CD4-positive, CD25-positive, alpha-beta regulatory T cell (primary cell): ENCODE results near the gene GBP3. TPM values are rescaled to one million over a fixed set of nuclear protein-coding genes. Genes with fewer than 3 reads are reported as not detected.
"Not testable (repeated sequence)": the region's sequence is repeated elsewhere in the genome, so short reads cannot be mapped to it uniquely, and the experiment has no call there.

Experiments used
- ATAC-seq, 2 donors: fragments of 150-1000 bp; cut with Tn5 transposase; one replicate each; pipeline ENCODE4 v1.10.0; 2021; ENCODE audit warnings: low read depth in 2 of 2, moderate number of reproducible peaks in 2 of 2, moderate library complexity in 1 of 2
- DNase-seq, 3 donors: peaks; one replicate each; pipeline versions ENCODE4 v3.0.0 to v3.0.0-alpha.2; 2012 to 2022; ENCODE audit warnings: mixed read lengths in 1 of 3
- H3K27ac ChIP-seq: one replicate; pipeline ENCODE4 v1.7.0; 2013; ENCODE audit warnings: mild to moderate bottlenecking, low read length; ENCODE audit not compliant: insufficient read depth, poor library complexity, severe bottlenecking
- H3K27me3 ChIP-seq: one replicate; pipeline ENCODE4 v1.7.0; 2013; ENCODE audit warnings: low read length; ENCODE audit not compliant: control insufficient read depth, insufficient read depth
- H3K36me3 ChIP-seq: one replicate; pipeline ENCODE4 v1.7.0; 2013; ENCODE audit warnings: mild to moderate bottlenecking, low read length, moderate library complexity; ENCODE audit not compliant: control insufficient read depth, insufficient read depth
- H3K4me1 ChIP-seq: 2 replicates; pipeline ENCODE4 v1.7.0; 2013; ENCODE audit warnings: mild to moderate bottlenecking, low read length; ENCODE audit not compliant: insufficient read depth, control insufficient read depth, poor library complexity, severe bottlenecking
- H3K4me3 ChIP-seq: one replicate; pipeline ENCODE4 v1.7.0; 2013; ENCODE audit warnings: low read depth, mild to moderate bottlenecking, low read length, moderate library complexity
- H3K9me3 ChIP-seq, 2 experiments: 1 replicate in 1 of 2; 2 replicates in 1 of 2; pipeline ENCODE4 v1.7.0; 2013; ENCODE audit warnings: low read length in 2 of 2, mild to moderate bottlenecking in 1 of 2, moderate library complexity in 1 of 2; ENCODE audit not compliant: control insufficient read depth in 2 of 2
- H3K27ac Mint-ChIP-seq, 3 donors: one replicate each; pipeline ENCODE4 v1.8.0; 2020 to 2022; ENCODE audit warnings: mild to moderate bottlenecking in 3 of 3, mixed read lengths in 3 of 3, moderate library complexity in 2 of 3
- H3K27me3 Mint-ChIP-seq: one replicate; pipeline ENCODE4 v1.8.0; 2022; ENCODE audit warnings: mild to moderate bottlenecking, mixed read lengths
- H3K36me3 Mint-ChIP-seq: one replicate; pipeline ENCODE4 v1.8.0; 2020; ENCODE audit warnings: mixed read lengths
- H3K4me1 Mint-ChIP-seq, 4 donors: one replicate each; pipeline ENCODE4 v1.8.0; 2020 to 2022; ENCODE audit warnings: mixed read lengths in 4 of 4, mild to moderate bottlenecking in 1 of 4
- H3K4me3 Mint-ChIP-seq, 4 donors: one replicate each; pipeline ENCODE4 v1.8.0; 2020 to 2022; ENCODE audit warnings: mild to moderate bottlenecking in 4 of 4, mixed read lengths in 4 of 4, moderate library complexity in 3 of 4
- H3K9me3 Mint-ChIP-seq, 7 donors: one replicate each; pipeline ENCODE4 v1.8.0; 2020 to 2022; ENCODE audit warnings: mixed read lengths in 7 of 7, mild to moderate bottlenecking in 3 of 7, moderate library complexity in 2 of 7
- polyA plus RNA-seq, 4 donors: library from polyadenylated mRNA; unstranded; fragments of 300-500 nt; fragmentation: Illumina TruSeq; gene quantifications; one replicate each; pipeline ENCODE4 v1.2.3, GENCODE V29; 2021
- total RNA-seq: library from RNA; stranded (reverse); gene quantifications from one replicate; pipeline ENCODE4 v1.2.3, GENCODE V29; 2022

GBP3 gene
- total and polyA plus RNA-seq, 5 donors from 2014 or later, result 11.7 to 36.6 (median 19.9) TPM

DNA sequence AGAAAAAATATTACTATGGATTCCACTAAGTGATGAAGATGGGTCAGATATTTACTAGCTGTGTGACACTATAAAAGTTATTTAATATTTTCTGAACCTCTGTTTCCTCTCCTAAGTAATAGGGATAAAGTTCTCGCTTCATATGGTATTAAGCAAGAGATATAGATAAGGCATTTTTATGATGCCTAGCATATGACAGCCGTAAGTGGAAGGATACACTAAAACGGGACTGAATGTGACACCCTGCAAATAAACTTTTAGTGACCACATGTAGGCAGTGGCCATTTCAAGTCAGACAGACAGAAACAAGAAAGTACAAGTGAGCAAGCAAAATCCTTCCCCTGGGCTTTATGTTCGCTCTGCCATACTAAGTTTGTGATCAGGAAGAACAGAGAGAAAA lies 14.2 kb downstream of the GBP3 start:
- H3K9me3 Mint-ChIP-seq, result peaks cover 0 to 6% (median 0%) of the 10 kb centered on the region in 7 donors
- Histone ChIP-seq H3K4me1 (no peaks in the 10 kb centered on the region), H3K36me3 (peaks cover 85% of the 10 kb centered on the region), H3K27me3 (no peaks in the 10 kb centered on the region), H3K27ac (no peak overlapping the region), H3K9me3 (no peaks in the 10 kb centered on the region), H3K4me3 (no peak overlapping the region)
- ATAC-seq (no peak), DNase-seq (no peak)
- peak overlapping the region in 1 of 3 donors; percentile 9 for H3K27ac Mint-ChIP-seq
- peaks cover 61% of the 10 kb centered on the region for H3K36me3 Mint-ChIP-seq
- no peak overlapping the region for H3K4me3 Mint-ChIP-seq
- peaks cover 0 to 29% (median 17%) of the 10 kb centered on the region in 4 donors for H3K4me1 Mint-ChIP-seq
- no peaks in the 10 kb centered on the region for H3K27me3 Mint-ChIP-seq

GRCh38 chr1:89005286-89006151 lies 17.1 kb downstream of the GBP3 start:
- H3K27me3 Mint-ChIP-seq, result no peaks in the 10 kb centered on the region
- DNase-seq (no peak), ATAC-seq (no peak)
- H3K27ac Mint-ChIP-seq, result peak overlapping the region in 1 of 3 donors; percentile 77
- Histone ChIP-seq H3K36me3 (peaks cover 56% of the 10 kb centered on the region), H3K4me3 (no peak overlapping the region), H3K4me1 (peaks cover 19% of the 10 kb centered on the region), H3K27me3 (no peaks in the 10 kb centered on the region), H3K9me3 (peaks cover 0 to 1% of the 10 kb centered on the region in 2 experiments), H3K27ac (no peak overlapping the region)
- H3K36me3 Mint-ChIP-seq, result peaks cover 45% of the 10 kb centered on the region
- H3K4me1 Mint-ChIP-seq, result peaks cover 17 to 46% (median 38%) of the 10 kb centered on the region in 4 donors
- H3K4me3 Mint-ChIP-seq, result peak overlapping the region in 1 of 4 donors; percentile 13
- H3K9me3 Mint-ChIP-seq, result peaks cover 0 to 9% (median 4%) of the 10 kb centered on the region in 7 donors

GRCh38 chr1:89002176-89002575 lies 20.5 kb downstream of the GBP3 start:
- peak in 2 of 3 donors; percentile 46 to 47 for DNase-seq
- not testable (repeated sequence) for H3K9me3 Mint-ChIP-seq, H3K27me3 ChIP-seq, ATAC-seq, H3K9me3 ChIP-seq, H3K27me3 Mint-ChIP-seq
- H3K4me1 ChIP-seq, result peaks cover 24% of the 10 kb centered on the region
- peak overlapping the region; percentile 34 for H3K4me3 ChIP-seq
- Mint-ChIP-seq H3K36me3 (peaks cover 19% of the 10 kb centered on the region), H3K4me1 (peaks cover 25 to 57% (median 43%) of the 10 kb centered on the region in 4 donors), H3K4me3 (peak overlapping the region; percentile 11 to 78 (median 43)), H3K27ac (peak overlapping the region; percentile 1 to 85 (median 14))
- peak overlapping the region; percentile 55 for H3K27ac ChIP-seq
- H3K36me3 ChIP-seq, result peaks cover 25% of the 10 kb centered on the region

DNA sequence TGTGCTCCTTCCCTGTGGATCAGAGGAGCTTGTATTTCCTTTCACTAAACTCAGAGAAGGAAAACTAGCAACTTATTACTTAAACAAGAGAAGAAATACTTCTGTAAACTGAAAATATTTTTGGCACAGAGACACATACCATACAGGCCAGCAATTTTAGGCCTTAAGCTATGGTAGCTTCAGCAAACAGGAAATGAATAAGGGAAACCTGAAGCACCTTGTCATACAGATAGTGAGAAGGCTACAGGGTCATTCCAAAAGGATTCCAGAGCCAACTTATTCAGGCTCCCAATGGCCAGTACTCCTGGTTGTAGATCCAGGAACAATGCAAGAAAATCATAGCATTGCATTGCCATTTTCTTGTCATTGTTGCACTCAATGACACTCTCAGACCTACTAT lies 21.2 kb downstream of the GBP3 start:
- H3K4me3 Mint-ChIP-seq, result peak overlapping the region in 2 of 4 donors; percentile 6 to 78
- Histone ChIP-seq H3K27me3 (no peaks in the 10 kb centered on the region), H3K4me1 (peaks cover 24% of the 10 kb centered on the region), H3K4me3 (peak overlapping the region; percentile 34), H3K27ac (no peak overlapping the region), H3K9me3 (peaks cover 0 to 1% of the 10 kb centered on the region in 2 experiments), H3K36me3 (peaks cover 18% of the 10 kb centered on the region)
- H3K27ac Mint-ChIP-seq, result peak overlapping the region in 2 of 3 donors; percentile 23 to 75
- peaks cover 0 to 9% (median 4%) of the 10 kb centered on the region in 7 donors for H3K9me3 Mint-ChIP-seq
- ATAC-seq (peak in 1 of 2 donors; percentile 17), DNase-seq (peak in 1 of 3 donors; percentile 35)
- H3K27me3 Mint-ChIP-seq, result no peaks in the 10 kb centered on the region
- H3K36me3 Mint-ChIP-seq, result peaks cover 17% of the 10 kb centered on the region
- peaks cover 25 to 57% (median 44%) of the 10 kb centered on the region in 4 donors for H3K4me1 Mint-ChIP-seq

DNA sequence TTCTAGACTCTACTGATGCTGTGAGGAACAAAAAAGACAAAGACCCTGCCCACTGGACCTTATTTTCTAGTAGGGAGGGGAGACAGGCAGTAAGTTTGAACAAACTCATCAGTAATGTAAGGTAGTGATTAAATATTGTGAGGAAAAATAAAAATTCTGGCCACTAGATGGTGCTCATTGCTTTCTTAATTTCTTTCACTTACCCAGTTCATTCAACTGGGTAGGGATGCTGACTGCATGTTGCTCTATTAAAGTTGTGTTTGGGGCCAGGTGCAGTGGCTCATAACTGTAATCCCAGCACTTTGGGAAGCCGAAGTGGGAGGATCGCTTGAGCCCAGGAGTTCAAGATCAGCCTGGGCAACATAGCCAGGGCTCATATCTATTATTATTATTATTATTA lies 23.9 kb downstream of the GBP3 start:
- Histone ChIP-seq H3K9me3 (peaks cover 0 to 1% of the 10 kb centered on the region in 2 experiments), H3K4me1 (peaks cover 27% of the 10 kb centered on the region), H3K4me3 (no peak overlapping the region), H3K36me3 (no peaks in the 10 kb centered on the region), H3K27me3 (no peaks in the 10 kb centered on the region), H3K27ac (no peak overlapping the region)
- peak overlapping the region in 1 of 4 donors; percentile 48 for H3K4me3 Mint-ChIP-seq
- no peaks in the 10 kb centered on the region for H3K27me3 Mint-ChIP-seq
- H3K36me3 Mint-ChIP-seq, result no peaks in the 10 kb centered on the region
- DNase-seq, result peak in 2 of 3 donors; percentile 79 to 88
- H3K4me1 Mint-ChIP-seq, result peaks cover 26 to 47% (median 38%) of the 10 kb centered on the region in 4 donors
- H3K9me3 Mint-ChIP-seq, result peaks cover 0 to 8% (median 3%) of the 10 kb centered on the region in 7 donors
- ATAC-seq, result peak; percentile 81 to 84
- H3K27ac Mint-ChIP-seq, result no peak overlapping the region

- H3K27ac Mint-ChIP-seq, result peak overlapping the region in 2 of 3 donors; percentile 49 to 81
- peak overlapping the region in 1 of 4 donors; percentile 38 for H3K4me3 Mint-ChIP-seq
- peaks cover 5% of the 10 kb centered on the region for H3K36me3 Mint-ChIP-seq
- peaks cover 10% of the 10 kb centered on the region for H3K36me3 ChIP-seq
- H3K27me3 ChIP-seq, result no peaks in the 10 kb centered on the region
- DNase-seq, result no peak
- H3K4me1 Mint-ChIP-seq, result peaks cover 24 to 53% (median 40%) of the 10 kb centered on the region in 4 donors
- H3K4me1 ChIP-seq, result peaks cover 36% of the 10 kb centered on the region
- H3K4me3 ChIP-seq, result peak overlapping the region; percentile 58
- H3K27me3 Mint-ChIP-seq, result no peaks in the 10 kb centered on the region
- H3K27ac ChIP-seq, result peak overlapping the region; percentile 98
- ATAC-seq, result no peak
- no peaks in the 10 kb centered on the region for H3K9me3 ChIP-seq
- no peaks in the 10 kb centered on the region for H3K9me3 Mint-ChIP-seq
Measured at GRCh38 chr1:88990426-88990825, 32.2 kb downstream of the GBP3 start.

- Mint-ChIP-seq H3K9me3 (no peaks in the 10 kb centered on the region), H3K4me1 (peaks cover 32 to 81% (median 68%) of the 10 kb centered on the region in 4 donors), H3K4me3 (no peak overlapping the region), H3K36me3 (peaks cover 21% of the 10 kb centered on the region), H3K27ac (peak overlapping the region in 2 of 3 donors; percentile 37 to 75), H3K27me3 (no peaks in the 10 kb centered on the region)
- H3K4me1 ChIP-seq, result peaks cover 20% of the 10 kb centered on the region
- no peak for DNase-seq
- no peaks in the 10 kb centered on the region for H3K9me3 ChIP-seq
- peaks cover 18% of the 10 kb centered on the region for H3K36me3 ChIP-seq
- peak overlapping the region; percentile 44 for H3K27ac ChIP-seq
- H3K4me3 ChIP-seq, result no peak overlapping the region
- no peak for ATAC-seq
- H3K27me3 ChIP-seq, result no peaks in the 10 kb centered on the region
Measured at GRCh38 chr1:88985692-88986091, 37.0 kb downstream of the GBP3 start.
